ENCODE measurements around the gene CAMK4.

DNA sequence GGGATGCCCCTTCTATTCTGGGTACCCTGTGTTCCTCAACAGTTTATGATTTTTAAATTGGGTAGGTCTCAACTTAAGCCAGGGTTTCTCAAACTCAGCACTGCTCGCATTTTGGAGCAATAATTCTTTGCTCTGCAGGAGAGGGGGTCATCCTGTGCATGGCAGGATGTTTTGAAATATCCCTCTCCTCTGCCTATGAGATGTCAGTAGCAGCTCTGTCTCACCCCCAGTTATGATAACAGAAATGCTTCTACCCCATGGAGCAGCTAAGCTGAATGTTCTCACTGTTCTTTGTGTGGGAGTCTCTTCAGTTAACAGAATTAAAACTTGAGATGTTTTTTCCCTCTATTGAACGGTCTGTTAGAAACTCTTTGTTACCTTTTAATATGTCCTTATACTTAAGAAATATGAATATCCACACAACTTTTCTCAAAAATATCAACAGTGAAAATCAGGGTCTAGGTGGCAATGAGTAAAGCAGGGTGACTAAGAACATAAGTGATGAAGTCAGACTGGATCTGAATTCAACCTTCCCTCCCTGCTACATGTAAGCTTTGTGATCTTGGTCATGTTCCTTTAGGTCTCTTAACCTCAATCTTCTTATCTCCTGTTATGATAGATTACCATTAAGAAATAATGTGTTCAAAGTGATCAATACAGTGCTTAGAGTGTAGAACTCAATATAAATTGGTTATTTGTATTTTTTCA lies 89.0 kb downstream of the CAMK4 start:
- TF ChIP-seq, protein P1, sequence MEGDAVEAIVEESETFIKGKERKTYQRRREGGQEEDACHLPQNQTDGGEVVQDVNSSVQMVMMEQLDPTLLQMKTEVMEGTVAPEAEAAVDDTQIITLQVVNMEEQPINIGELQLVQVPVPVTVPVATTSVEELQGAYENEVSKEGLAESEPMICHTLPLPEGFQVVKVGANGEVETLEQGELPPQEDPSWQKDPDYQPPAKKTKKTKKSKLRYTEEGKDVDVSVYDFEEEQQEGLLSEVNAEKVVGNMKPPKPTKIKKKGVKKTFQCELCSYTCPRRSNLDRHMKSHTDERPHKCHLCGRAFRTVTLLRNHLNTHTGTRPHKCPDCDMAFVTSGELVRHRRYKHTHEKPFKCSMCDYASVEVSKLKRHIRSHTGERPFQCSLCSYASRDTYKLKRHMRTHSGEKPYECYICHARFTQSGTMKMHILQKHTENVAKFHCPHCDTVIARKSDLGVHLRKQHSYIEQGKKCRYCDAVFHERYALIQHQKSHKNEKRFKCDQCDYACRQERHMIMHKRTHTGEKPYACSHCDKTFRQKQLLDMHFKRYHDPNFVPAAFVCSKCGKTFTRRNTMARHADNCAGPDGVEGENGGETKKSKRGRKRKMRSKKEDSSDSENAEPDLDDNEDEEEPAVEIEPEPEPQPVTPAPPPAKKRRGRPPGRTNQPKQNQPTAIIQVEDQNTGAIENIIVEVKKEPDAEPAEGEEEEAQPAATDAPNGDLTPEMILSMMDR (IDR thresholded peaks at IDR 0.05), result no peak
- TF ChIP-seq POLR2A (IDR thresholded peaks at IDR 0.05), result no peak
